Adrenal gland (tissue), 5 donors: ENCODE data around the gene TRIM48.

Experiments
- CTCF ChIP-seq, 6 experiments: fragments of 450-650 bp in 4 of 6; fragments of 200-600 bp in 2 of 6; sonication (generic) in 1 of 6; IDR thresholded peaks; 1 replicate in 5 of 6; 2 replicates in 1 of 6; pipeline versions ENCODE4 v1.5.1 to v1.8.0; 2016 to 2021; ENCODE audit warnings: antibody characterized with exemption in 6 of 6, mild to moderate bottlenecking in 2 of 6, moderate library complexity in 1 of 6
- POLR2A ChIP-seq, 2 donors: fragments of 450-650 bp; IDR thresholded peaks; one replicate each; pipeline ENCODE4 v1.6.1; 2017; ENCODE audit warnings: antibody characterized with exemption in 2 of 2, mild to moderate bottlenecking in 2 of 2, moderate library complexity in 1 of 2
- donor health status: DM: no; HTN: no; CAD: no.

GRCh38 chr11:55263081-55263480 is 1.1 kb downstream of the TRIM48 start:
- TF ChIP-seq CTCF (IDR thresholded peaks at IDR 0.05), result no peak
- TF ChIP-seq POLR2A (IDR thresholded peaks at IDR 0.05), result no peak
